ENCODE data around the gene CAPRIN2.

DNA sequence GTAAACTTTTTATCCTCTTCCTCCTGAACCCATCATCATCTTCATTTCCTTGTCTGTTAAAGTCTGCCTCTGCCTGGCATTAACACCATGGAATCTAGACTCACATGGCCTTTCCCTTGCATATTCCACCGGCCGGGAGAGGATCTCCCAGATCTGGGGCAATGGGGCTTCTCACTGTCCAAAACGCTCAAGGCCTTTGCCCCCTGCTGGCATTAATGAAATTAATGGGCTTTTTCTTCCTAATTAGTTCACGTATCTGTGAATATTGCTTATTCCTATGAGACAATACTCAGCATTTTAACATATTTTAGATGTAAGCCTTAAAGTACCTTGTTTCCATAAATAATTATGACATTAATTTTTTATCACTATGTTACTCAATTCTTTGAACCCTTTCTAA is 42.9 kb upstream of the CAPRIN2 start:
- TF ChIP-seq POLR2AphosphoS5 (IDR thresholded peaks at IDR 0.05; ENCODE audit: low read depth, low read length) (no peak), POLR2A (IDR thresholded peaks at IDR 0.05; ENCODE audit: low read depth, low read length) (no peak), TAF1 (IDR thresholded peaks at IDR 0.05; ENCODE audit: low read depth, low read length) (no peak), SPI1 (IDR thresholded peaks at IDR 0.05; ENCODE audit: low read depth, low read length) (no peak)

Data from GM12891 (cell line).